Measurements from ENCODE around the gene TTC32.

TTC32 gene

DNA sequence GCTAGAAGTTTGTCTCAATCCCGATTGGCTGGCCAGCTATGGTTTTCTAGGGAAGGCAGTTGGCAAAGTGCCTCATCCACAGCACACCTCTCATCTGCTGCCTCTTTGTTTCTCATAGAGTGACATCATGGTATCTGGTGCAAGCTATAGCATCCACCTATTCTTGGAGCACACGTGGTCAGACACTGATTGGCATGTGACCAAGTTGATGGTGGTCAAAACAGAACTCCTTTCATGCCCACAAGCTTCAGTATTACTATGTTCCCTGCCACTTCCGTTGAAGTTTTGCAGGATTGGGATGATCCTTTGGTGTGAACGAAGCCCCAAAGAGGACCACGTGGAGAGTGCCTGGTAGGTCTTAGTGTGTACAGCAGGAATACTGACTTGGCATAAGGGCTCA is 28.8 kb downstream of the TTC32 start:
- no peak for DNase-seq

DNA sequence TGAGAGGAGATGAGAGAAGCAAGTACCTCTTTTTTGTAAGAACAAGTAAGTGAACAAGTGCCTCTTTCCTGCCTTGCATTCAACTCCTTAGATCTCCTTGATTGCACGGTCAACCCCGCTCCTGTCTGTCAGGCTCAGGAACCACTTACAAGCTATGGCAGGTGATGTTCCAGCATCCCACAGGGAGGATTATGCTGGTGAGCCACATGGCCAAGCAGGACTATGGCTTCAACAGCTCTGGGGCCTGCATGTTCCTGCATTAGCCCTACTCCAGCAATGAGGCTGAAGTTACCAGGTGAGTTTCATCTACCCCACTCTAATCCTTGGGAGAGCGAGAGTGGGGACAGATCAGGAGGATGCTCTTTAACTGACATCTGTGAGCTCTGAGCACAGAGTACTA is 29.5 kb downstream of the TTC32 start:
- DNase-seq: no peak

DNA sequence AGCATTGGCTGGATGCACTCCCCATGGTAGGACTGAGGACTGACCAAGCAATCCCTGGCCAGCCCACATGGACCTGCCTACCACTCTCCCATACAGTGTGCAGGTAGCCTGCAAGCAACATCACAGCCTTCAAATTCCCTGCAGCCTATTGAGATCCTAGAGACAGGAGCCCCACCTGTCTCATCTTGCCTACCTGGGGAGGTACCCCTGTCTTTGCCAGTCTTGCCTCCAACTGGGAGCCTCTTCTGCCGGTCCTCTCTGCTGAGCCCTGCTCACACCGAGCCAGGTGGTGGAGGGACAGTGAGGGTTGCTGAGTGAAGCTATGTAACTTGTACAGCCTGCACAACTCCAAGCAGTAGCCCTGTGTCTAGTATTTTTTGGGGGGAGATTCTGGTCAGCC is 29.9 kb downstream of the TTC32 start:
- DNase-seq: no peak

DNA sequence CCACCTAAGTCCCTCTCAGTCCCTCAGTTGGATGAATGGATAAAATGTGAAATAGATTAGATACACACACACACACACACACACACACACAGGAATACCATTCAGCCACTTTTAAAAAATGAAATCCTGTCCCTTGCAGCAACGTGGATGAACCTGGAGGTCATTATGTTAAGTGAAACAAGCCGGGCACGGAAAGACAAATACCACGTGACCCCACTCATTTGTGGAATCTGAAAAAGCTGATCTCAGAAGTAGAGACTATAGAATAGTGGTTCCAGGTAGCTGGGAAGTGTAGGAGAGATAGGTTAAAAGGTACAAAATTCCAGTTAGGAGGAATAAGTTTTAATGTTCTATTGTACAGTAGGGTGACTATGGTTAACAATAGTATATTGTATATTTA is 31.0 kb downstream of the TTC32 start:
- DNase-seq: no peak

DNA sequence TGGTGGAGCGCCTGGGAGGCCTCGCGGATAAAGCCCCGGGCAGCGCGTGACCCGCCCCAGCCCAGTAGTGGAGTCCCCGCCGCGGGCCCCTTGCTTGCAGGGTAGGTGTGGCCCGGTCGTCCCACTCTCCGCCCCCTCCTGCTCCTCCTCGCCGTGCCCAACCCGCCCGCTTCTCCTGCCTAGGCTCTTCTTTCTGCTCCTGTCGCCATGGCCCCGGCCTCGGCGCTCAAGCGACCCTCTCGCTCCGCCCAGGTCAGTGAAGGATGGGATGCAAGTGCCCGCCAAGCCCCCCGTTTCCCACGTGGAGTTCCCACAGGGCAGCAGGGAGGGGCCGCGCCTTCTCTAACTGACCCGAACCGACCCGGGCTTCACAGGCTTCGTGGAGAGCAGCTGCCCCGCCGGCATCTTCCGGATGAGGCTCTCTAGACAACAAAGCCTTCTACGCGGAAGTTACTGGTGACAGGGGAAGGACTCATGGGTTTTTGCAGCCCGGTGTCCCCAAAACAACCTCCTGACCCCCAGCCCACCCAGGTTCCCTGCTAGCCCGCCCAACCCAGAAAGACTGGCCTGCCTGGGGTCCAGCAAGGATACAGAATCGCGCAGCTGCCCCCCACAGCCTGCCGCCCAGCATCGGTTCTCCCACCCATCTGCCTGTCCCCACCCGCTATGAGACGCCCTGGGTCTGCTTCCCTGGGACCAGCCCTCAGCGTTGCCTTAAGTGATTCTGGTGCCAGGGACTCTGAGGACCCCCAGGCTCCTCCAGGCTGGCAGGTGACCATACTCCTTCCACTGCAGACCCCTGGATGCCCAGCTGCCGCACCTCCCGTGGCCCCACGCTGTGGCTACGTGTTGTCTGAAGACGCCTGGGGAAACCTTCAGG is 32.8 kb downstream of the TTC32 start:
- no peak for DNase-seq

DNA sequence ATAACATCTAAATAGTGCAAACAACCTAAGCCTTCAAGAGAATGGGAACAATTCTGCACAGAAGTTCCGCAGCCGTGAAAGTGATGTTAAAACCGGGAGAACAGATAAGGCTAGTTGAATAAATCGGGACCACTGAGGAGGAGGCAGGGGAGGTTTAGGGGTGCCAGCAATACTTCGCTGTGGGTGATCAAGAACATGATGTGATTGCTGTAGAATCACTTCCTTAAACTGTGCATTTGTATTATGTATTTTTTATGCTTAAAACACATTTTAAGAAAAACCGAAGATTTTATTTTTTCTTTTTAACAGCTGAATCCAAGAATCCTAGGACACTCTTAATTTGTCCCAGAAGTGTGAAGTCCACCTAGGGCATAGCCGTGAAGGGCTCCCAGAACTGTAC is 33.6 kb downstream of the TTC32 start:
- DNase-seq: no peak

DNA sequence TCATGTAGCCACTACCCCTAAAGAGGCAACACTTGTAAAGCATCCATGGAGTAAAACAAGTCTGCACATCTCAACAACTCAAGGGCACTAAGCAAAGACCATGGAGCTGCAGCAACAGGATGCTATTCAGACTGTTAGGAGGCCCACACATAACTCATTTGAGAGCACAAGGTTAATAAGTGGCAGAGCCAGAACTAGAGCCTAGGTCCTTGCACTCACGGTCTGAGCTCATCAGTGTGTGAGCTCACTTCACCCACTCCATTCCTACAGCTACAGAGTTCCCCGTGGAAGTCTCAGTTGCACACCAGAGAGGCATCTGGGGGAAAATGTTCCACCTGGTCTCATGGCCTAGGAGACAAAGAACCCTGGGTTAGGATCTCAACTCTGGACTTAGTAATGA is 35.0 kb downstream of the TTC32 start:
- DNase-seq: no peak

DNA sequence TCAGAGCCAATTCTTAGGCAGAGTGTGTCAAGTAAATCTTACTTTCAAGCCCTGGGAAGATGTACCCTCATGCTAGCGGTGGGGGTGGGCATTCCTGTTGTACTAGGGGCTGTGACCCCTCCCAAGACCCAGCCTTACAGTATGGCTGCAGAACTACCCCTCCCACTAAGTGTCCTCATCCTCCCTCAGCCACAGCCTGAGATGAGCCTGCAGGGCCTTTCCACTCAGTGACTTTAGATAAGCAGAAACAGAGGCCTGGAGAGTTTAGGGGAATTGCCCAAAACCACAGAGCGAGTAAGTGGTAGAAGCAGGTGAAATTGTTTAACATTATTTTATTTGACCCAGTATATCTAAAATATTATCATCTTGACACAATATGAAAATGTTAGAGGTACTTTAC is 36.6 kb downstream of the TTC32 start:
- DNase-seq: no peak

DNA sequence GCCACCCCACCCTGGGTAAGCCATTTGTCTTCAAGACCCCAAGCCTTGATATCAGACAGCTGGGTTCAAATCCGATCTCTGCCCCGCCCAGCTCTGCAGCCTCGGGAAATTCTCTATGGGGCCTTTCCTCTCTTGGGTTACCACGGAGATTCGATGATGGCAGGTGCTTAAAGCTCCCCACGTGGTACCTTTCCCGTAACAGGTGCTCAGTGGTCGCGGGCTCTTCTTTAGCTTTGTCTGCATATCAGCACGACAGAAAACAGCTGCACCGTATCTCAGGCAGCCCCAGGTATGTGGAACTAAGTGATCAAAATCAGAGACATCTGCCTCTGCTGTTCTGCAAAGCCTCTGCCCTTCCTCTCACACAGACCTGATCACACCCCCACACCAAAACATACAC is 37.4 kb downstream of the TTC32 start:
- DNase-seq: no peak

DNA sequence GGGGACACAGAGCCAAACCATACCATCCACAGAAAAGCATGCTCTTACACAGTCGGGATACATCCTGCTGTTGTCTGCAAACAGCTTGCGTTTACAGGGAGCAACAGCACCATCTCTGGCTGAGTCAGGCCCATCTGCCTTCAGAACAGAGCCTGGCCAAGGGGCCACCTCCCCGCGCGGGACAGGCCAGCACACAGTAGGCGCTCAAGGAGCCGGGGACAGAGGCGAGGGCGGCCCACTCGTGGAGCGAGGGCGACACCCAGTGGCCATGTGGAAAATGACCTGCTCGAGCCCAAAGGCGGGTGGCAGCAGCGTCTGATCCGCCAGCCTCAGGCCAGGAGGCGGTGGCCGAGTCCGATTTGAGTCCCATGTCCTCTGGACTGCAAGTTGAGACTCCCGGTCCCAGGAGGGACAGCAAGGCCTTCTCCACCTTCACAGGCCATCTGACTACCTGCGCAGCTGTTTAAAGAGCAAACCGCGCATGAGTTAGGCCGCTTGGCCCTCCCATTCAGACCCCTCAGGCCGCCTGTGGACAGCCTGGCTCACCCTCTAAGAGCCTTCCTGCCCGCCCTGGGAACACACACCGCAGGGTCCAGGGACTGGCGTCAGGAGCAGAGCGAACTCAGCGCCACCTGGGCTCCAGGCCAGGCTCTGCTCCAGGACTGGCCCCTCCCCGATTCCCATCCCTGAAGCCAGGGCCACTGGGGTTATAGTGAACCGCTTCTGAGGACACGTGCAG is 38.3 kb downstream of the TTC32 start:
- peak; percentile 51 for DNase-seq

DNA sequence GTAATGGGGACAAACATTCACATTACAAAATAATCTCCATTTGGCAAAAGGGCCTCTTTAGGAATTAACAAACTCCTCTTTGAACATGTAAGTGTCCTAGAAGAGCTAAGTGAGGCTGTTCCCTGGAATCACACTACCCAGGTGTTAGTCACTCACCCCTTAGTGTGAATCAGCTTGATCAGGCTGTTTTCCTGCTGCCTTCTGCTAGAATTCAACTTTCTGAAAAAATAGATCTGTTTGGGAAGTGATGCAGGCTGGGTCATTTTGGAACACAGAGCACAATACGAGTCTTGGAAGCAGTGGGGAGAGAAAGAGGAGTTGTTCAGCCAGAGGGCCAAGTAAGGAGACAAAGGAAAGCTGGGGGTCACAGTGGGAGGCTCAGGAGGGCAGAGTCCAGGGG is 40.0 kb downstream of the TTC32 start:
- no peak for DNase-seq

DNA sequence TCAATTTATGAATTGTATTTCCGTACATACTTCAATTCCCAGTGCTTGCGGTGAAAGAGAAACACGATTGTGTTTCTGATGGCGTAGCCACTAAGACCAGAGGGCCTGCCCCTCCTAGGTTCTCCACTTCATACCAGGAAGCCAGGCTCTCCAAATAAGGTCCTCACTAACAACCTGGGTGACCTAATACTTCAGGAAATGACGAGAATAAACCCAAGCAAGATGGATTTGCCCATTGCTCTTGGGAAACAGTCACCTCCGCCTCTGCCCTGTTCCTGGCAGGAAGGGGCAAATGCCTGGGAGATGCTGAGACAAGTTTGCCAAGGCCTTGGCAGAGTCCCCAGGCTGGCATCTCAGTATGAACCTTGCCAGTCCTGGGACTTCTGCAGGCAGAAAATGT is 41.8 kb downstream of the TTC32 start:
- DNase-seq: no peak

DNA sequence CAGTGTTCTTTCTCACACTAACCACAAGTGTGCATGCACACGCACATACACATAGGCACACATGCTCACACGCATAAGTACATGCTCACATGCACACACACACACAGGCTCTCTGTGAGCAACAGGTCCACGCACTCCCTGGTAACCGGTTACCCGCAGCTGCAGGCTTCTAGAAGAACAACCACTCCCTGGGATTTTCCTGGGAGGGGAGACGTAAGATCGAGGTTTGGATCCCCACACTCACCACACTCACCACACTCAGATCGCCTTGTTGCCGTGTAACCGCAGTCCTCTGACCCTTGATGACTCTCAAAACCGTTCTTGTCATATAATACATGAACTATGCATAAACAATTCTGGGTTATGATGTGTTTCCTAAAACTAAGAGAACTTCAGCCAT is 42.2 kb downstream of the TTC32 start:
- DNase-seq: no peak

DNA sequence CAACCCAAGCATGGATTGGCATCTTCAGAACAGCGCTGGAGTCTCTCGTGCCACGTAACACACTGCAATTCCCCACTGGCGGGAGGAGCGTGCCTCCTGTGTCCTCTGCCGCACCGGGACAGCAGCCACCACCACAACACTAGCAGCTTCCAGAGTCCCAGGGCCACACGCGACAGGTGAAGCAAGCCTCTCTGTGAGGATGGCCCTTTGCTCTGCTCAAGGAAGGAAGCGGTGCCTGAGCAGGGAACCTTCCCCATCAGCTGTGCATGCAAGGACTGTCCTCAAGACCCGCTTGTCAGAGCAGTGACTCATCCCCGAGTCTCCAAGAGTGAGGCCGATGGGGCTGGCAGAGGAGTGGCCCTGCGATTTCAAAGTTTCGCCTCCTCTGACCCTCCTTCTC is 44.0 kb downstream of the TTC32 start:
- no peak for DNase-seq

DNA sequence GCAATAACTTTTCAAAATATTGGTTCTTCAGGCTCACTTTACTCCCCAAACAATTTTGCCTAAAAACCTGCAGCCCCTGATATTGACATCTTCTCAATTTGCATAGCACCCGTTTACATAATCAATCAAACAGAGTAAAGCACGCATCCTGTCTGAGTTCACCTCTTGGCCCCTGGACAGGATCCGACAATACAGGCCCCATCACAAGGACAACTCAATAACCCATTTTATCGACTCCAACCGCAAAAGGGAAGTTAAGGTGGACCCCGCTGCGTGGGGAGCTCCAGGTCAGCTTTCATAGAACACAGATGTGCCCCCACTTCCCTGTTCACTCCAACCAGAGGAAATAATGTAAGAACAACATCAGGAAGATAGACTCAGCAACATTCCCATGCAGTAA is 44.7 kb downstream of the TTC32 start:
- no peak for DNase-seq

DNA sequence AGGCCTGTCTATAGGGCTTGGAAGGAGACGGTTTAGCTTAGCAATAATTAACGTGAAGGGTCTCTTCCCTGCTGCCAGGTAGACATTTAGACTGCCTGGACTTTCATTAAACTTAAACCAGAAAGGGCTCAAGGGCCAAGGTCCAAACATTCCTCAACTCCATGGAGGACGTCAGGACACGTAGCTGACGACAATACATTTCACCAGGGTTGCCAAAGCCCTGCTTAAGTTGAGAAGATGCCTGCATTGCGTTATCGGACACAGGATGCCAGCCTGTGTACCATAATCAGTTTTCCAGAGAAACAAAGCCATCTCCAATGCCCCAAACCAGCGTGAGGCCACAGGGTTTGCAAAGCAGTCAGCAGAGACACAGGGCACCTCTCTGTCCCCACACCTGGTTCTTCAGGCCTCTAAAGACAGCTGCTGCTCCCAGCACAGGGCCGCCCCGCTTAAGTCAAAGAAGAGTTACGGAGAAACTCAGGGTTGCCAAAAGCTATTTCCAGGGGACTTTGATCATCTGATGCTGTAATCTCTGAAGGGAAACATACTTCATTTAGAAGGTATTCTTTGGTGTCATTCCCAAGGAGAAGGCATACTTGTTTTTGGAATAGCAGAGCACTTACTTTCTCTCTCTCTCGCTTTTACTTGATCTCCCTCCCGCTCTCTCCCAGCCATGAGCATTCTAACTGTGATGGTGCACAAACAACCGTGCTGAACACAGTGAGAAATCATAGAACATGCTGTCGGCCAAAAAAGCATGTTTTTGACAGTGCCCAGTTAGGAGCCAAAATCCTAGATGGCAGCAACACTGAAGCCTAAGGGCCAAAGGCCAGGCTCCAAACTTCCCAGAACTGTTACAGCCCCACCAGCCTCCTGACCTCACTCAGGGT is 46.0 kb downstream of the TTC32 start:
- no peak for DNase-seq

DNA sequence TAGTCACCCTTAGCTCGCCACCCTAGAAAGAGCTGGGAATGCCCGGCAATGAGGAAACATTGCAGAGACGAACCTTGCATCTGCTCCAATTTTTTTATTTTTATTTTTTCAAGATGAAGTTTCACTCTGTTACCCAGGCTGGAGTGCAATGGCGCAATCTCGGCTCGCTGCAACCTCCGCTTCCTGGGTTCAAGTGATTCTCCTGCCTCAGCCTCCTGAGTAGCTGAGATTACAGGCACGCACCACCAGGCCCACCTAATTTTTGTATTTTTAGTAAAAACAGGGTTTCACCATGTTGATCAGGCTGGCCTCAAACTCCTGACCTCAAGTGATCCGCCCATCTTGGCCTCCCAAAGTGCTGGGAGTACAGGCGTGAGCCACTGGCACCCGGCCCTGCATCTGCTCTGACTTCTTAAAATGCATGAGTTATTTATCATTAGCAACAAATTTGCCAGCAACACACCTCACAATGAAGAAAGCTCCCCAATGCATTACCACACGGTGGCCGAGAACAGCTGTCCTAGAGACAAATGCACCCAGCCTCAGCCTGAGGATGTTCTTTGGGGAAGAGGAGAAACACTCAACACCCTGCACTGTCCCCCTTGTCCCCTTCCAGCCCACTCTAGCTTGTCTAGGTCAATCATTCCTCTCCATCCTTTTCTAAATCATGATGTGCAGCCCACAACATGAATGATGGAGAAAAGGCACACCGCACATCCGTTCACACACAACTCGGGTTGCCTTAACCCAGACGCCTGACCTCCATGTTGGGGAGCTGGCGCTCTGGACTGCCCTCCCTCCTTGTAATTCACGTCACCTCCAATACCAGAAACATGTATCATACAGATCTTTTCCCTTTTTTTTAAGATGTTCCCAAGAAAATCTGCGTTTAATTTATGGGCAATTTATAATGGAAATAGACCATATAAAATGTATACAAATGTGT is 46.9 kb downstream of the TTC32 start:
- DNase-seq: no peak

DNA sequence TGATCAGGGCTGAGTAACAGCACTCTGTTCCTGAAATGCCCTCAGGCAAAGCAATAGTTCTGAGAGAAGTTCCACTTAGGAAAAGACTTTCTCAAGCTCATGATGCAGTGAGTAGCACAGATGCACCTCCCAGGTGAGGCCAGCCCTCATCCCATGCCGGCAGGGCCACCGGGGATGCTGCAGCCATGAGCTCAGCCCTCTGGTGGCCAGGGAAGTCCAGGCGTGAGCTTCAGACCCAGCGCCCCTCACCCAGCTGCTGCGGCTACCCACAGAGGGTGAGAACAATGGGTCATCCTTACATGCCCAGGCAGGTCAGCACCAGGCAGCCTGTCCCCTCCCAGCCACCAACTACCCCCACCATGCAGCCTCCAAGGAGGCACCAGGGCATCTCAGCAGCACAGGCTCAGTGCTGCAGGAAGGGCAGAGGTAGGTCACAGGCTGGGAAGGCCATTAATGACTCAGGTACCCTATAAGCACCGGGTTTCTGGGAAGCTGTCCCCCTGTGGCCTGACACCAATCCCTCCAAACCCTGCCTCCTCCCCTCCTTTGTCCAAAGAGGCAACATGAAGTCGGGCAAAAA is 50.6 kb downstream of the TTC32 start:
- DNase-seq: no peak

DNA sequence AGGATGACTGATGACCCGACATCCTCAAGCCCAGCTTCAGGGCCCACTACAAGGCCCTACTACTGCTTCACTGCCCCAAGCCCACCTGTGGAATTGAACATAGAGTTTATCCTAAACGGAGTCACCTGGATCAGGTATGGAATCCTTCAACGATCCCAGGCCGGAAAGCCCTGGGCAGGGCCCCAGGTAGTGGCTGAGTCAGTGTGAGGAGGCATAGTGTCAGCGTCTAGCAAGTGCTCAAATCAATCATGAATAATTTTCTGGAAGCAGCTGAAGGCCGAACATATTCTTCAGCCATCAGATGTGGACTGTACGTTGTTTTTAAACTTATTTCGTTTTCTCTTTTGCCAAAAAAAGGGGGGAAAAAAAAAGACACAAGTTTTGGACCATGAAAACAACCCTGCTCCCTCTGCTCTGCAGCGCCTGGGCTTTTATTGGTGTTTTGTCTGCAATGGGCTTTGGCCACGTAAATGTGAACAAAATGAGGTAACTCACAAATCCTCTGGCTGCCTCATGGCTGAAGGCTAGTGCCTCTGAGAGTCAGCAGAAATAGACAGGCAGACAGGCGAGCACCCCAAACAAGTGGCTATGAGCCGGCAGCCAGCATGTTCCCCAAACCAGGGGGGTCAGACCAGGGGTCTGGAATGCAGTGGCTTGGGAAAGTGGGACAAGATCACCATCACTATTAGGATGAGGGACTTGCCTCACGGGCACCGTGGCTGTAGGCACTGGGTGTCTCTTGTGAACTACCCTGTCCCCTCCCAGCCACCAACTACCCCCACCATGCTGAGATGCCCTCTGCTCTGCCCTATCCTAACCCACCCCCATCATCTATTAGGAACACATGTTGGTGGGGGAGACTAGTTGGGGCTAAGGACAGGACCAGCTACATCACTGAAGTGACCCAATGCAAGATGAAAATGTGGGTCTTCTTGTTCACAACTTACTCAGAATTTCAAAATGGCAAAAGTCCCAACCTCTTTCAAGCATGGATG is 51.4 kb downstream of the TTC32 start:
- DNase-seq: no peak

DNA sequence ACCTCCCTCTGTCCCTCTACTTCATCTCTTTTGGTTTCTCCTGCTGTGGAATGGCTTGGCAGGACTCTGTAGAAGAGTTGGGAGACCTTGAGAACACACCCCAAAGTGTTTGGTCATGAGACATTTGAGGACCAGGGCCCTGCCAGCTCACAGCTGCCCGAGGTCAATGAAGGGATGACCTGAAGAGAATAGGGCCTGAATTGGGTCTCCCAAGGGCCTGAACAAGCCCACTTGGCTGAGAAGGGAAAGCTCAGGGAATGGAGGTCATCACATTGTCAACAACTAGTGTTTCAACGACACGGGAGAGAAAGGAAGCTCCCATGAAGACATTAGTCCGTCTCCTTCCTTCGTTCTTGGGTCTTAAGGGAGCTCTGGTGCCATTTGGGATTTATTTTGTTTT is 52.8 kb downstream of the TTC32 start:
- DNase-seq: no peak

Data from midbrain (tissue), 1 donor.